ENCODE data around the gene BZW1.
A peak's percentile ranks its signal among the peaks of the same experiment; 100 is the strongest.

The BZW1 gene

GRCh38 chr2:200765139-200765951 is 46.4 kb upstream of the BZW1 start (continued):
- peak; percentile 5; the same call in 1 of the 2 replicates for TF ChIP-seq SP2 (tag by site-specific recombination; IDR thresholded peaks at IDR 0.05)
- TF ChIP-seq ZBTB21 (tag by site-specific recombination; IDR thresholded peaks at IDR 0.05), result peak; percentile 78
- peak; percentile 50; the same call in 1 of the 2 replicates for TF ChIP-seq ZNF558 (tag by site-specific recombination; IDR thresholded peaks at IDR 0.05)
- no peak for TF ChIP-seq ZNF791 (tag by site-specific recombination; IDR thresholded peaks at IDR 0.05)
- peak; percentile 75 for TF ChIP-seq GLIS1 (tag by site-specific recombination; IDR thresholded peaks at IDR 0.05)
- no peak for TF ChIP-seq ZNF157 (tag by site-specific recombination; IDR thresholded peaks at IDR 0.05)
- TF ChIP-seq PRDM4 (tag by site-specific recombination; IDR thresholded peaks at IDR 0.05), result peak; percentile 99
- 0 out of 2 replicates have a peak, but pooled peaks have one; percentile 64 for TF ChIP-seq TRIM28 (IDR thresholded peaks at IDR 0.05; ENCODE audit: borderline replicate concordance, low read length)
- no peak for TF ChIP-seq ZNF433 (tag by site-specific recombination; IDR thresholded peaks at IDR 0.05; ENCODE audit: low read depth)

- no peak overlapping the region; the same call in 1 of the 2 replicates for H3K27ac ChIP-seq (ENCODE audit: extremely low read depth, low read depth, low read length)
- peaks cover 16% of the 10 kb centered on the region for H3K4me1 ChIP-seq (ENCODE audit: control insufficient read depth, insufficient read depth, low read length)
- H3K4me3 ChIP-seq (ENCODE audit: low read depth, low read length), result no peak overlapping the region
- ChIA-PET CTCF (interaction anchor here (0.6 kb wide), 1 partner anchor 801 kb away, joined by 5 read pairs; no protein-coding TSS in a partner anchor), POLR2A (interaction anchor here (0.6 to 1.4 kb wide), 5 partner anchors 9 to 45 kb away, joined by 3 to 5 read pairs (median 4); partner anchors contain the start of gene BZW1)
- no peaks in the 10 kb centered on the region for H3K9me3 ChIP-seq (ENCODE audit: control insufficient read depth, insufficient read depth, low read depth, low read length)
- H3K36me3 ChIP-seq (ENCODE audit: control insufficient read depth in 2 of 2, insufficient read depth in 1 of 2, low read length in 2 of 2), result no peaks in the 10 kb centered on the region
- TF ChIP-seq MZF1 (tag by site-specific recombination; IDR thresholded peaks at IDR 0.05; ENCODE audit: borderline replicate concordance) (no peak), ZNF341 (tag by site-specific recombination; IDR thresholded peaks at IDR 0.05; ENCODE audit: low read depth) (0 out of 2 replicates have a peak, but pooled peaks have one; percentile 3), ZNF223 (tag by site-specific recombination; IDR thresholded peaks at IDR 0.05) (no peak), ZNF174 (tag by site-specific recombination; IDR thresholded peaks at IDR 0.05) (no peak), ZNF140 (tag by site-specific recombination; IDR thresholded peaks at IDR 0.05) (no peak), GLIS1 (tag by site-specific recombination; IDR thresholded peaks at IDR 0.05) (peak; percentile 75), KLF8 (tag by site-specific recombination; IDR thresholded peaks at IDR 0.05) (no peak), ZBTB20 (tag by site-specific recombination; IDR thresholded peaks at IDR 0.05) (no peak), ZIC2 (tag by site-specific recombination; IDR thresholded peaks at IDR 0.05) (peak; percentile 42; the same call in 1 of the 2 replicates), PRDM1 (tag by site-specific recombination; IDR thresholded peaks at IDR 0.05) (no peak), GLI2 (tag by site-specific recombination; IDR thresholded peaks at IDR 0.05; ENCODE audit: borderline replicate concordance, low read depth) (no peak), ZNF391 (tag by site-specific recombination; IDR thresholded peaks at IDR 0.05; ENCODE audit: borderline replicate concordance, low read depth) (no peak), ZNF510 (tag by site-specific recombination; IDR thresholded peaks at IDR 0.05; ENCODE audit: insufficient replicate concordance) (no peak), ZNF138 (tag by site-specific recombination; IDR thresholded peaks at IDR 0.05; ENCODE audit: borderline replicate concordance) (no peak), ZNF560 (tag by site-specific recombination; IDR thresholded peaks at IDR 0.05; ENCODE audit: borderline replicate concordance) (no peak), ATF2 (tag by site-specific recombination; IDR thresholded peaks at IDR 0.05; ENCODE audit: low read depth) (no peak), ZBTB17 (tag by site-specific recombination; IDR thresholded peaks at IDR 0.05) (no peak), SP7 (tag by site-specific recombination; IDR thresholded peaks at IDR 0.05) (0 out of 2 replicates have a peak, but pooled peaks have one; percentile 37), ZNF248 (tag by site-specific recombination; IDR thresholded peaks at IDR 0.05) (no peak), YY2 (tag by site-specific recombination; IDR thresholded peaks at IDR 0.05) (no peak), ZNF354C (tag by site-specific recombination; IDR thresholded peaks at IDR 0.05; ENCODE audit: borderline replicate concordance, low read depth) (no peak), ZNF423 (tag by site-specific recombination; IDR thresholded peaks at IDR 0.05) (no peak), ZNF555 (tag by site-specific recombination; conservative IDR thresholded peaks at IDR 0.05) (no peak), ZNF639 (tag by site-specific recombination; IDR thresholded peaks at IDR 0.05) (no peak)
These were observed 45.6 kb upstream of the BZW1 start for GRCh38 chr2:200765995-200766660.

Measured in HEK293 (cell line).